ENCODE results near the gene FCN1. TPM values are rescaled to one million over a fixed set of nuclear protein-coding genes. Genes with fewer than 3 reads are reported as not detected.

FCN1 gene
- total RNA-seq, 2 donors from 2014 or later, result 12.4 to 27.8 TPM

DNA sequence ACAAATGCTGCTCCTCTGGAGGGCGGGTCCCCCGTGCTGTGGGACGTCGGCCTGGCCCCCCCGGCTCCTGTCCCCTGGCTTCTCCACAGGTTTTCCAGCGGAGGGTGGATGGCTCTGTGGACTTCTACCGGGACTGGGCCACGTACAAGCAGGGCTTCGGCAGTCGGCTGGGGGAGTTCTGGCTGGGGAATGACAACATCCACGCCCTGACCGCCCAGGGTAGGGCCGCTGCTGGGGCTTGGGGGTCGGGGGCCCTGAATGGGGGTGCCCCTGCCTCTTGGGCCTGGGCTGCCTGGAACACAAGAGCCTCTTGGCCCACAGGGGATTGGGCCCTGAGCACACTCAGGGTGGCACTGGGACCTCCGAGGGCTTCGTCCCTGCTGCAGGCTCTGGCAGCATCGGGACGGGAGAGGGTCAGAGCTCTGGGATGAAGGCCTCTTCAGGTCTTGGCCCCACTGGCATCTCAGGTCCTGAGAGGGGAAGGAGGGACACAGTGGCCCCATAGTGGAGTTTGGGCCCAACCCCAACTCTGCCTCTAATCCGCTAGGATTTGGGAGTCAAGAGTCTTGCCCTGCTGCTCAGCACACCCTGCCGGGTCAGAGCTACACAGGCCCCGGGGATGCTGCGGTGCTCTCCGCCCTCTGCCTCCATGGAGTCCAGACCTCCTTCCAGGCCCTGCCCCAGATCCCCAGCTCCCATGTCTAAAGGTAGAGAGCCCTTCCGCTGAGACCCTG is 31.9 kb downstream of the FCN1 start:
- Mint-ChIP-seq H3K27ac (no peak overlapping the region), H3K4me1 (peaks cover 2% of the 10 kb centered on the region), H3K36me3 (ENCODE audit: low read depth) (peaks cover 4% of the 10 kb centered on the region), H3K4me3 (no peak overlapping the region), H3K27me3 (peaks cover 39% of the 10 kb centered on the region)
- DNase-seq (no peak), ATAC-seq (no peak)
- H3K9me3 ChIP-seq (ENCODE audit: control insufficient read depth, low read length, poor library complexity, severe bottlenecking), result no peaks in the 10 kb centered on the region

DNA sequence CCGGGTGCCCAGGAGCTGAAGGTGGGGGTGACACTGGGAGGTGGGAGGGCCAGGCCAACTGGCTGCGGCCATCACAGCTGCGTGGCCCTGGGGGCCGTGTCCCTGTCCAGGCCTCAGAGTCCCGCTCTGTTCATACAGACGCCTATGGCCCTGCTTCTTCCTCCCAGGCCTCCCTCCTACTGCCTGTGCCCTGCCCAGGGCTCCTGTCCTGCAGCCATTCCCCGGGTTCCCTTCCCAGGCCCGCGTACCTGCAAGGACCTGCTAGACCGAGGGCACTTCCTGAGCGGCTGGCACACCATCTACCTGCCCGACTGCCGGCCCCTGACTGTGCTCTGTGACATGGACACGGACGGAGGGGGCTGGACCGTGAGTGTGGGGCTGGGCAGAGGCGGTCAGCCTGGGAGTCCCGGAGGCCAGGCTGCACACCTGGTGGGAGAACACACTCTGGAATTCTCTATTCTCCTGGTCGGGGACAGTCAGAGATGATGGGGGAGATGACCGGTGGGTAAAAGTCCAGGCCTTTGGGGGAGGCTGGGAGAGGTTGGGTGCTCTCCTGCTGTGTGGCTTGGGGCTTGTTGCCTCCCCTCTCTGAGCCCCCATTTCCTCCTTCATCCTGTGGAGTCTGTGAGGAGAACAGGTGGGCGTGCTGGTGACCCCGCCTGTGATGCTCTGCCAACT is 32.6 kb downstream of the FCN1 start:
- H3K27me3 Mint-ChIP-seq, result peaks cover 43% of the 10 kb centered on the region
- no peaks in the 10 kb centered on the region for H3K9me3 ChIP-seq (ENCODE audit: control insufficient read depth, low read length, poor library complexity, severe bottlenecking)
- DNase-seq (no peak), ATAC-seq (no peak)
- peaks cover 2% of the 10 kb centered on the region for H3K4me1 Mint-ChIP-seq
- no peak overlapping the region for H3K4me3 Mint-ChIP-seq
- peaks cover 5% of the 10 kb centered on the region for H3K36me3 Mint-ChIP-seq (ENCODE audit: low read depth)
- no peak overlapping the region for H3K27ac Mint-ChIP-seq

DNA sequence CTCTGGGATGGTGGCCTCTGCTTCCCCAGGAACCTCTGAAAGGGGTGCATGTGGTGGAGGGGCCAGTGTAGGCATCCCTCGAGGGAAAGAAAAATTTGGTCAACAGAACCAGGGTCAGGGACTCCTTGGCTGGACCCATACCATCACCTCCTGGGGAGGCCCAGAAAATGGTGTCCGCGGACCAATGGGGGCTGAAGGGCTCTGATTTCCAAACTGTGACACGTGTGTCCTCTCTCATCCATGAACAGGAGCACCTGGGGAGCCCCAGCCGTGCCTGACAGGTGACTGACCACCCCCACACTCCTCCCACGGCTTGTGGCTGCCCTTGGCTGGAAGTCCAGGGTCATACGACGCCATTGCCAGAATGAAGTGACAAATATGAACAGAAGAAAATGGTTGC is 33.2 kb downstream of the FCN1 start:
- no peak for DNase-seq
- peaks cover 6% of the 10 kb centered on the region for H3K36me3 Mint-ChIP-seq (ENCODE audit: low read depth)
- peaks cover 2% of the 10 kb centered on the region for H3K4me1 Mint-ChIP-seq
- no peak overlapping the region for H3K27ac Mint-ChIP-seq
- no peak for ATAC-seq
- H3K9me3 ChIP-seq (ENCODE audit: control insufficient read depth, low read length, poor library complexity, severe bottlenecking), result no peaks in the 10 kb centered on the region
- H3K4me3 Mint-ChIP-seq, result no peak overlapping the region
- H3K27me3 Mint-ChIP-seq, result peaks cover 50% of the 10 kb centered on the region

DNA sequence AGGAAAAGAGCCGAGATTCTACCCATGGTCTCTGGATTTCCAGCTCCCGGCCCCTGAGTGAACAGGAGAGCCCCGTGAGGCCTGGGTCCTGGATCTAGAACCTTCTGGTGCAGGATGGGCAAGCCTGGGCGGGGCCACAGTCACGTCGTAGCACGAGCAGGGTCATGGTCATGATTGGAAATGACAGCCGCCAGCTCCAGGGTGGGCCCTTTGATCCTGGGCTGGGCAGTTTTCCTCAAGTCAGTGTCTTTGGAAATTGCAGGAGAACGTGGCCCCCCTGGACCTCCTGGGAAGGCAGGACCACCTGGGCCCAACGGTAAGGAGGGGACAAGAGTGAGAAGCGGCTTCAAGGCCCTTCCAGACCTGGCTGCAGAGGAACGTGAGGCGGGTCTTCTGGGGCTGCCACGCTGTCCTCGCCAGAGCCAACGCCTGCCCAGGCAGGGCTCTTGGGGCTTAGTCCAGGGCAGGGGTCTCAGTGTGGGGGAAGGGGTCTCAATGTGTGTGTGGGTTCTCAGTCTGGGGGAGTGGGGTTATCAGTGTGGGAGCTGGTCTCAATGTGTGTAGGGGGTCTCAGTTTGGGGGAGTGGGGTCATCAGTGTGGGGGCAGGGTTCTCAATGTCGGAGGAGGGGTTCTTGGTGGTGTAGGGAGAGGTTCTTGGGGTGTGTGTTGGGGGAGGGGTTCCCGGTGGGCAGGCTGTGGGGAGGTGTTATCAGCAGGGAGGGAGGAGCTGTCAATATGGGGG is 34.5 kb downstream of the FCN1 start:
- ATAC-seq (no peak), DNase-seq (no peak)
- Mint-ChIP-seq H3K4me1 (peaks cover 2% of the 10 kb centered on the region), H3K27ac (no peak overlapping the region), H3K27me3 (peaks cover 45% of the 10 kb centered on the region), H3K4me3 (no peak overlapping the region), H3K36me3 (ENCODE audit: low read depth) (peaks cover 6% of the 10 kb centered on the region)
- no peaks in the 10 kb centered on the region for H3K9me3 ChIP-seq (ENCODE audit: control insufficient read depth, low read length, poor library complexity, severe bottlenecking)

DNA sequence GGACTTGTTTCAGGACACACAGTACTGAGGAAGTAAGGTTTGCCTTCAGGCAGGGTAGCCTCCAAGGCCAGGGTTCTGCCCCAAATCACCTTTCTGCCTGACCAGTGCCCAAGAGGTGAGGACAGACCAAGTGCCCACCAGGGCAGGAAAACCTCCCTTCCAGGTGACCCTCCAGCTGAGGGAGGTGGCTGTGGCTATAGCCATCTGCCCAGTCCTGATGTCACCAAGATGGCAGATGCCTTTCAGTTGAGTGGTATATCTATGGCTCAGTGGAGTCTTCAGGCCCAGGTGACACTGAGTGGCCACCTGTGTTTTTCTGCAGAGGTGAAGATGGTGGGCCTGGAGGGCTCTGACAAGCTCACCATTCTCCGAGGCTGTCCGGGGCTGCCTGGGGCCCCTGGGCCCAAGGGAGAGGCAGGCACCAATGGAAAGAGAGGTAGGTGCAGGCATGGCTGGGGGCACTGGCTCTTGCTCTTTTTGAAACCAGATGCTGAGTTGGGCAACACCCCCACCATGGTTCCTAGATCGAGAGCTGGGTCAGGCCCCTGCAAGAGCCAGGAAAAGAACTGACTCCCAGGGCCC is 35.4 kb downstream of the FCN1 start:
- Mint-ChIP-seq H3K27me3 (peaks cover 43% of the 10 kb centered on the region), H3K4me1 (no peaks in the 10 kb centered on the region), H3K36me3 (ENCODE audit: low read depth) (peaks cover 6% of the 10 kb centered on the region), H3K4me3 (no peak overlapping the region), H3K27ac (no peak overlapping the region)
- no peak for DNase-seq
- no peak for ATAC-seq
- H3K9me3 ChIP-seq (ENCODE audit: control insufficient read depth, low read length, poor library complexity, severe bottlenecking), result no peaks in the 10 kb centered on the region

DNA sequence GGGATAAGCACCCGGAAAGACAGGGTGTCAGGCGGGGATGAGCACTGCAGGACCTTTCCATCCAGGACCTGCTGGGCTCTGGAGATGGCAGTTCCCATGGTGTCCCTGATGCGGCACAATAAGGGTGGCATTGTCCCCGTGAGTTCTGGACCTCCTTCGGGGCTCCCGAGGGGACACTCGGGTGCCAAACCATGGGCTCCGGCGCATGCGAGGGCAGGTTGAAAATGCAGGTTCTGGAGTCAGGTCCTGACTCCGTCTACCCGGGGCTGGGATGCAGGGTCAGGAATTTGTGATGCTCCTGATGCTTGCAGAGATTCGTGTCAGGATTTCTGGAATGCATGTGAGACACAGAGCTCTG is 36.4 kb downstream of the FCN1 start:
- Mint-ChIP-seq H3K4me3 (no peak overlapping the region), H3K4me1 (no peaks in the 10 kb centered on the region), H3K27me3 (peaks cover 35% of the 10 kb centered on the region), H3K27ac (no peak overlapping the region), H3K36me3 (ENCODE audit: low read depth) (peaks cover 4% of the 10 kb centered on the region)
- no peaks in the 10 kb centered on the region for H3K9me3 ChIP-seq (ENCODE audit: control insufficient read depth, low read length, poor library complexity, severe bottlenecking)
- ATAC-seq (no peak), DNase-seq (no peak)

DNA sequence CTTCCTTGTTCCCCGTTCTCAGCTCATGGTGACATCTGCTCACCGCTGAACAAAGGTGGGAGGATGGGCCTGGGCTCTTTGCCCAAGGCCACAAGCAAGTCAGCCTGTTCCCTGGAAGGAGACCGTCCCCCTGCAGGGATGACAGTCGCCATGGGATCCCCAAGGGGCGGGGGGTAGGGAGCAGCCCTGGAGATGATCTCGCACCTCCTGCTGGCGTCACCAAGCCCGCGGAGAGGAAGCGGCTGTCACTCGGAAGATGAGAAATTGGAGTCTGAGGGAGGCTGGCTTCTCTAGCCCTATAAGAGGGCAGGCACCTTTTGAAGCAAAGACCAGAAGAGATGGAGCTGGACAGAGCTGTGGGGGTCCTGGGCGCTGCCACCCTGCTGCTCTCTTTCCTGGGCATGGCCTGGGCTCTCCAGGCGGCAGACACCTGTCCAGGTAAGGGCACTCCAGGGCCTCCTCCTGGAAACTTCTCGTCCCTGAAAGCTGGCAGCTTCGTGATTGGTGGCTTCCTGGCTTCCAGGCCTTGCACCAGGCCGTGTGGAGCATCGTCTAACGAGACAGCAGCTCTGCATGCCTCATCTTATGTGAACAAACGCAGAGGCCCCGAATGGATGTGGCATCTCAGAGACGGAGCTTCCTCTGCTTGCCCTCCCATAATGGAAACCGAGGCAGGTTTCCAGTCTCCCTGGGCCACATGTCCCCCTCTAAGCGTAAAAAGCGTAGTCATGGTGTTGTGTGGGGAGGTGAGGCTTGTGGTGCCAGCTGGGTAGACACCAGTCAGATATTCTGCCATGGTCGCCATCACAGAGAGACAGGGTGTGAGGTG is 37.0 kb downstream of the FCN1 start, which contains the start of gene FCN2:
Gene FCN2, plus strand, starts transcription at position 327 of the 829 bp plus-strand sequence. Its CDS starts 12 bp downstream, at position 339.
- ATAC-seq (no peak), DNase-seq (no peak)
- H3K27ac Mint-ChIP-seq, result no peak within 1 kb of the TSS

DNA sequence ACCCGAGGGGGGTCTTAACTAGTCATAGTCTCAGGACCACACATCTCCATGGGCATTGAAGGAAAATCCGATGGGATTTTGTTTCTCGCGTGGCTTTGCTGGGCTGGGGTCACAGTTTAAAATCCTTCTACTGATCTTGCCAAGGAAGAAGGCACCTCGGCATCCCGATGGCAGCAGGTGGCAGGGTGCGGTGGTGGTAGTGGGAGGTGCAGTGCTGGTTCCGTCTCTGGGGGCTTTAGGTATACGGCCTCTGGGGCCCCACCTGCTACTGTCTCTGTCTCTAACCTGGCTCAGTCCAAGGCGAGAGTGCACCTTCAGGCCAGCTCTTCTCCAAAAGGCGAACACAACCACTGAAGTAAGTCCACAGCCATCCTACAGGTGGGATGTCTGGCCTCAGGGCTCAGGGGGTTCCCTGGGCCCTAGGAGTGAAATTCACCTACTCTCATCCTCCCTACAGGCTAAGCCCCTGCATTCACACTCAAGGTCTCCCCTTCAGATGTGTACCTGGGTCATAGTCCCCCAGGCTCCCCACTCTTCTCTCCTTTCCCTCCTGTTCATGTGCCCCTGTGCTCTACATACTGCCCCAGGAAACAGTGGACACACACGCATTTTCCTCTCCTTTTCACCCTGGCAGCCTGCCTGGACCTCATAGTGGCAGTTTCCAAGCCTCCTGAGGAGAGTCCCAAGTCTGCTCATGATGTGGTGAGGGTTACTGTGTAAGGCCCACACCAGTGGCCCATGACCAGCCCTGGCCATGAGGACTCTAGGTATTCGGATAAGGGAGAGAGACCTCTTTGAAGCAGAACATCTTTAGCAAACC is 37.8 kb downstream of the FCN1 start:
- Mint-ChIP-seq H3K27ac (no peak overlapping the region), H3K27me3 (peaks cover 33% of the 10 kb centered on the region), H3K36me3 (ENCODE audit: low read depth) (peaks cover 2% of the 10 kb centered on the region), H3K4me1 (no peaks in the 10 kb centered on the region), H3K4me3 (no peak overlapping the region)
- DNase-seq (no peak), ATAC-seq (no peak)
- no peaks in the 10 kb centered on the region for H3K9me3 ChIP-seq (ENCODE audit: control insufficient read depth, low read length, poor library complexity, severe bottlenecking)

More for the DNA sequence above, 37.0 kb downstream of the FCN1 start, which contains the start of gene FCN2:
- no peaks in the 10 kb centered on the region for H3K9me3 ChIP-seq (ENCODE audit: control insufficient read depth, low read length, poor library complexity, severe bottlenecking)
- Mint-ChIP-seq H3K4me3 (no peak within 1 kb of the TSS), H3K36me3 (ENCODE audit: low read depth) (peaks cover 2% of the 10 kb centered on the region), H3K4me1 (no peaks in the 10 kb centered on the region), H3K27me3 (peaks cover 33% of the 10 kb centered on the region)

DNA sequence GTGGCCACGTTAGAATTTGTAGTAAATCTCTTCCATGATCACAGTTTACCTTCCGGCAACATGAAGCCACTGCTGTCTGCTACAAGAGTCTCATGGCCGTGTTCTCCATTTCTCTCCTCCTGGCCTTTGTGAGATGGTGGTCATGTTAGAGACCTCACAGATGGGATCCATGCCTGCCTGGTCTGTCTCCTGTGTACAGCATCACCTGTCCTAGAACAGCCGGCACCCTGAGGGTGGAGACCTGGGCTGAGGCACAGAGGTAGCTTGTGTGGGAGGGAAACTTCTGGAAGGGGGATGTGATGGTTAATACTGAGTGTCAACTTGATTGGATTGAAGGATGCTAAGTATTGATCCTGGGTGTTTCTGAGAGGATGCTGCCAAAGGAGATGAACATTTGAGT is 40.2 kb downstream of the FCN1 start:
- Mint-ChIP-seq H3K27ac (no peak overlapping the region), H3K4me3 (no peak overlapping the region), H3K36me3 (ENCODE audit: low read depth) (peaks cover 2% of the 10 kb centered on the region), H3K4me1 (no peaks in the 10 kb centered on the region), H3K27me3 (peaks cover 33% of the 10 kb centered on the region)
- DNase-seq (no peak), ATAC-seq (no peak)
- H3K9me3 ChIP-seq (ENCODE audit: control insufficient read depth, low read length, poor library complexity, severe bottlenecking), result no peaks in the 10 kb centered on the region

DNA sequence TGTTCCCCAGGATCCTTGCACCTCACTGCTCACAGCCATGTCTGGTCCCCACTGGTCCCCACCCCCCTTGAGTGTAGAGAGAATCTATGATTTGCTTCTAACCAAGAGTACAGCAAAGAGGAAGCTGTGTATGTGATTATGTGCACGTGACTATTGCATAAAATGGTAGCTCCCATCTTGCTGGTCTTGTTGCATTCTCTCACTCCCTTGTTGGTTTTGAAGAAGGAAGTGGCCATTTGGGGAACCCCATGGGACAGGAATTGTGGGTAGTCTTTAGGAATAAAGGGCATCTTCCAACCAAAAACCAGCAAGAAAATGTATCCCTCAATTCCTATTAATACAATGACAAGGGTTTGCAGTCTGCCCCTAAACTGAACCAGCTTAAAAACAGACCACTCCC is 42.3 kb downstream of the FCN1 start:
- H3K9me3 ChIP-seq (ENCODE audit: control insufficient read depth, low read length, poor library complexity, severe bottlenecking), result no peaks in the 10 kb centered on the region
- DNase-seq (no peak), ATAC-seq (no peak)
- Mint-ChIP-seq H3K36me3 (ENCODE audit: low read depth) (peaks cover 2% of the 10 kb centered on the region), H3K4me1 (no peaks in the 10 kb centered on the region), H3K4me3 (no peak overlapping the region), H3K27me3 (peaks cover 18% of the 10 kb centered on the region), H3K27ac (no peak overlapping the region)

DNA sequence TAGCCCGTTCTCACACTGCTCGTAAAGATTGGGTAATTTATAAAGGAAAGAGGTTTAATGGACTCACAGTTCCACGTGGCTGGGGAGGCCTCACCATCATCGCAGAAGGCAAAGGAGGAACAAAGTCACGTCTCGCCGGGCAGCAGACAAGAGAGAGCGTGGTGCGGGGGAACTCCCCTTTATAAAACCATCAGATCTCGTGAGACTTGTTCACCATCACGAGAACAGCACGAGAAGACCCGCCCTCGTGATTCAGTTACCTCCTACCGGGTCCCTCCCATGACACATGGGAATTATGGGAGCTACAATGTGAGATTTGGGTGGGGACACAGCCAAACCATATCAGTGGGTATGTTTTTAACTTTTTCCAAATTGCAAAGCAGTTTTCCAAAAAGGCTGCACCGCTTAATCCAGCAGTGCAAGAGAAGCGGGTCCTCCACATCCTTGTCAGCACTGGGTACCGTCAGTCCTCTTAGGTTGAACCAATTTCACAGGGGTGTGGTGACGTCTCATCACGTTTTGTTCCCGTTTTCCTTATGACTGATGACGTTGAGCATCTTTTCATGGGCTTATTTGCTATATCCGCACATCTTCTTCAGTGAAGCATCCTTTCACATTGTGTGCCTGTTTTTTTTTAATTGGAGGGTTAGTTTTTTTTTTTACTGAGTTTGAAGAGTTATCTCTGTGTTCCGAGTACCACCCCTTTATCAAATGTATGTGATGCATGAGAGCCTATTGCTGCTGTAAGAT is 45.1 kb downstream of the FCN1 start:
- Mint-ChIP-seq H3K4me1 (no peaks in the 10 kb centered on the region), H3K27ac (no peak overlapping the region), H3K36me3 (ENCODE audit: low read depth) (no peaks in the 10 kb centered on the region), H3K27me3 (peaks cover 14% of the 10 kb centered on the region), H3K4me3 (no peak overlapping the region)
- ATAC-seq, result no peak
- no peaks in the 10 kb centered on the region for H3K9me3 ChIP-seq (ENCODE audit: control insufficient read depth, low read length, poor library complexity, severe bottlenecking)
- DNase-seq, result no peak
